HepG2 (cell line): Measurements from ENCODE around the gene ERICH6. TPM values are rescaled to one million over a fixed set of nuclear protein-coding genes. Genes with fewer than 3 reads are reported as not detected.

Experiments used
- ATAC-seq: fragments of 200-7000 bp; cut with Tn5 transposase; 3 replicates; pipeline ENCODE4 v1.9.1; 2020; ENCODE audit warnings: mild to moderate bottlenecking, moderate library complexity
- BruUV-seq: library from RNA; stranded (reverse); fragments of 400-500 nt; replicated peaks from 2 replicates; lab custom pipeline; 2021; lab: Mats Ljungman, UMichigan
- CTCF ChIA-PET: fragments of 300-600 bp; formaldehyde crosslinking; extraction: SDS; loops from one replicate; lab custom pipeline; 2021; ENCODE audit warnings: low total read pairs, inconsistent platforms, low intra/inter-chr PET ratio; lab: Yijun Ruan, JAX
- POLR2A ChIA-PET: fragments of 350-600 bp; sonication (Branson Sonifier 250); formaldehyde crosslinking; loops from one replicate; lab custom pipeline; 2020; ENCODE audit warnings: antibody characterized with exemption, inconsistent platforms; lab: Yijun Ruan, JAX
- DNase-seq: peaks from one replicate; pipeline ENCODE4 v3.0.0-alpha.2; 2015; ENCODE audit warnings: low spot score
- FAIRE-seq: peaks from 3 replicates; lab custom pipeline; 2011; peaks lifted over from hg19 to GRCh38; lab: Jason Lieb, UNC
- H2AFZ ChIP-seq: one replicate; pipeline ENCODE4 v1.6.1; 2011; ENCODE audit warnings: low read length, inconsistent platforms
- H3K27ac ChIP-seq: fragments of 300-600 bp; 3 replicates; pipeline ENCODE4 v1.8.0; 2011; ENCODE audit warnings: mixed run types, mild to moderate bottlenecking, mixed read lengths, low read length, inconsistent platforms; ENCODE audit not compliant: insufficient read depth; ENCODE audit errors: extremely low read length
- H3K27me3 ChIP-seq, 2 experiments: fragments of 200-600 bp in 1 of 2; 2 replicates in 1 of 2; 3 replicates in 1 of 2; pipeline versions ENCODE4 v1.6.0 to v1.8.0; 2011; ENCODE audit warnings: low read length in 2 of 2, mild to moderate bottlenecking in 2 of 2, moderate library complexity in 2 of 2, inconsistent platforms in 1 of 2; ENCODE audit not compliant: insufficient read depth in 2 of 2, control insufficient read depth in 1 of 2
- H3K36me3 ChIP-seq, 2 experiments: fragments of 200-600 bp in 1 of 2; replicated peaks in 1 of 2; 2 replicates in 1 of 2; 3 replicates in 1 of 2; pipeline versions ENCODE4 v1.5.1 to v1.8.0; 2011; ENCODE audit warnings: low read length in 2 of 2, inconsistent platforms in 1 of 2; ENCODE audit not compliant: insufficient read depth in 2 of 2, control insufficient read depth in 1 of 2
- H3K4me1 ChIP-seq: 2 replicates; pipeline ENCODE4 v1.5.1; 2012; ENCODE audit warnings: low read length, inconsistent platforms; ENCODE audit not compliant: insufficient read depth
- H3K4me2 ChIP-seq: 2 replicates; pipeline ENCODE4 v1.6.0; 2011; ENCODE audit warnings: low read depth, low read length, inconsistent platforms
- H3K4me3 ChIP-seq, 3 experiments: fragments of 200-600 bp in 1 of 3; sonication (generic), shearing (Covaris generic) in 1 of 3; replicated peaks in 1 of 3; 2 replicates each; pipeline ENCODE4 v1.5.1; 2011 to 2016; ENCODE audit warnings: low read length in 3 of 3, inconsistent platforms in 2 of 3, low read depth in 2 of 3, mild to moderate bottlenecking in 2 of 3, control low read depth in 1 of 3, mixed read lengths in 1 of 3; ENCODE audit not compliant: insufficient read depth in 1 of 3
- H3K79me2 ChIP-seq: one replicate; pipeline ENCODE4 v1.6.1; 2011; ENCODE audit warnings: low read length, inconsistent platforms; ENCODE audit not compliant: insufficient read depth
- H3K9ac ChIP-seq: 2 replicates; pipeline ENCODE4 v1.6.0; 2011; ENCODE audit warnings: mild to moderate bottlenecking, low read depth, low read length, inconsistent platforms; ENCODE audit not compliant: insufficient read depth
- H3K9me3 ChIP-seq: 2 replicates; pipeline ENCODE4 v1.5.1; 2012; ENCODE audit warnings: mild to moderate bottlenecking, low read length
- H4K20me1 ChIP-seq: 2 replicates; pipeline ENCODE4 v1.6.0; 2011; ENCODE audit warnings: inconsistent platforms, mild to moderate bottlenecking, low read length, moderate library complexity; ENCODE audit not compliant: insufficient read depth
- ARID4A ChIP-seq: sonication (generic); formaldehyde crosslinking; IDR thresholded peaks from 2 replicates; pipeline ENCODE4 v1.5.0; 2020; ENCODE audit warnings: mild to moderate bottlenecking, missing genetic modification reagents, borderline replicate concordance
- HNRNPL ChIP-seq: fragments of 200-400 bp; formaldehyde crosslinking; IDR thresholded peaks from 2 replicates; pipeline ENCODE4 v1.6.1; 2017; ENCODE audit warnings: mild to moderate bottlenecking, low read depth, low read length
- KDM1A ChIP-seq: IDR thresholded peaks from 2 replicates; pipeline ENCODE4 v1.6.1; 2016; ENCODE audit warnings: missing compliant biosample characterization
- RFX1 ChIP-seq: fragments of 450-650 bp; IDR thresholded peaks from 2 replicates; pipeline ENCODE4 v1.6.1; 2017
- RFXANK ChIP-seq: IDR thresholded peaks from 2 replicates; pipeline ENCODE4 v1.6.1; 2016
- SNAI1 ChIP-seq: sonication (generic); formaldehyde crosslinking; IDR thresholded peaks from 2 replicates; pipeline ENCODE4 v1.5.0; 2020; ENCODE audit warnings: mild to moderate bottlenecking, missing genetic modification reagents, borderline replicate concordance
- SYNCRIP ChIP-seq: fragments of 200-400 bp; formaldehyde crosslinking; IDR thresholded peaks from 2 replicates; pipeline ENCODE4 v1.6.1; 2018; ENCODE audit warnings: mild to moderate bottlenecking, low read depth, low read length; ENCODE audit not compliant: insufficient read depth
- ZNF12 ChIP-seq: sonication (generic); formaldehyde crosslinking; IDR thresholded peaks from 2 replicates; pipeline ENCODE4 v1.5.0; 2020; ENCODE audit warnings: missing genetic modification reagents
- ZNF329 ChIP-seq: sonication (generic); formaldehyde crosslinking; IDR thresholded peaks from 2 replicates; pipeline ENCODE4 v1.9.0; 2021; ENCODE audit warnings: low read depth, mild to moderate bottlenecking, missing genetic modification reagents
- ZNF383 ChIP-seq: sonication (generic); formaldehyde crosslinking; IDR thresholded peaks from 2 replicates; pipeline ENCODE4 v1.4.0; 2020; ENCODE audit warnings: missing genetic modification reagents, mild to moderate bottlenecking, borderline replicate concordance
- ZNF761 ChIP-seq: sonication (generic); formaldehyde crosslinking; conservative IDR thresholded peaks from 2 replicates; pipeline ENCODE4 v1.4.0; 2020; ENCODE audit warnings: mild to moderate bottlenecking, missing genetic modification reagents
- ZNF792 ChIP-seq: IDR thresholded peaks from 2 replicates; pipeline ENCODE4 v1.6.1; 2016
- WGBS: methylation state at CpG from one replicate; pipeline ENCODE4 v1.1.6; 2017; ENCODE audit warnings: low lambda C conversion rate; 5-methylcytosine and 5-hydroxymethylcytosine counted together
- in situ Hi-C: cut with HindIII; loops from 2 replicates; pipeline ENCODE4 v1.10.0; 2017; ENCODE audit warnings: low pct_unique_long_range_greater_than_20kb; ENCODE audit not compliant: extremely low pct_ligation_motif_present
- intact Hi-C: fragments of 100-400 bp; cut with micrococcal nuclease; formaldehyde crosslinking; loops from one replicate; pipeline ENCODE4 v1.10.0; 2022; ENCODE audit not compliant: unreplicated experiment
- polyA plus RNA-seq, 8 experiments: library from polyadenylated mRNA; depleted of rRNA in 3 of 8; stranded (reverse) in 7 of 8; unstranded in 1 of 8; fragments of >200 nt; fragmentation: Illumina TruSeq in 4 of 8; extraction: Trizol in 4 of 8; gene quantifications; 2 replicates each; pipeline versions ENCODE4 v1.2.1 to v1.2.3, GENCODE V29; 2011 to 2016; ENCODE audit warnings: low read depth in 4 of 8, missing spikeins in 1 of 8, mixed read lengths in 1 of 8; ENCODE audit not compliant: insufficient read depth in 1 of 8
- total RNA-seq, 5 experiments: library from RNA; depleted of rRNA; stranded (reverse); fragments of >200 nt; fragmentation: Illumina TruSeq; extraction: Trizol; gene quantifications; 2 replicates each; pipeline ENCODE4 v1.2.3, GENCODE V29; 2016; ENCODE audit warnings: low read depth in 1 of 5

Gene ERICH6
- total and polyA plus RNA-seq, 2 of the 13 experiments (the other 11 are each of a cell fraction or from before 2014, with no cell fraction given), result 0.03 TPM; not detected in 1

GRCh38 chr3:150609988-150610387 is 93.7 kb downstream of the ERICH6 start:
- intact Hi-C loops, result loop anchor here (2.0 kb wide), 1 partner anchor 13 kb away; no protein-coding TSS in a partner anchor
- no peak for TF ChIP-seq KDM1A (CRISPR knock-in tag)
- no peak for TF ChIP-seq HNRNPL
- TF ChIP-seq SYNCRIP, result no peak
- no peak for TF ChIP-seq ZNF761
- no peak for TF ChIP-seq SNAI1 (CRISPR knock-in tag)
- no peak for TF ChIP-seq ZNF792 (CRISPR knock-in tag)
- no peak for TF ChIP-seq ZNF329 (CRISPR knock-in tag)
- TF ChIP-seq ZNF383 (CRISPR knock-in tag), result no peak
- no peak for TF ChIP-seq RFXANK
- no peak for TF ChIP-seq ZNF12 (CRISPR knock-in tag)
- TF ChIP-seq RFX1, result no peak
- no peak for TF ChIP-seq ARID4A (CRISPR knock-in tag)
- TF ChIP-seq, all 625 proteins: peak for 0
- Histone ChIP-seq H3K27me3 (no peaks in the 10 kb centered on the region), H3K27ac (no peak overlapping the region), H3K4me2 (no peak overlapping the region), H3K9me3 (no peaks in the 10 kb centered on the region), H3K9ac (no peak overlapping the region), H3K4me1 (peaks cover 37% of the 10 kb centered on the region), H4K20me1 (peaks cover 11% of the 10 kb centered on the region), H3K79me2 (peaks cover 86% of the 10 kb centered on the region), H2AFZ (no peak overlapping the region), H3K4me3 (no peak overlapping the region), H3K36me3 (peaks cover 0 to 15% of the 10 kb centered on the region in 2 experiments; a peak in 3 of 5 replicates)
- FAIRE-seq (no peak), ATAC-seq (no peak), DNase-seq (no peak)
- ChIA-PET POLR2A (no interaction called here), CTCF (interaction anchor here (0.6 kb wide), 1 partner anchor 210 kb away, joined by 3 read pairs; no protein-coding TSS in a partner anchor)
- BruUV-seq, result no TSS peak
- in situ Hi-C loops, result no loop called here
- 0% methylated on average over 1 of the region's 1 CpG for WGBS

Other genes with a start within 250 kb of the ERICH6 start
- gene SERP1, start 157.4 kb downstream of the ERICH6 start, total RNA-seq (2016; rRNA removed; fragmentation: Illumina TruSeq; extraction: Trizol), result 95.0 and 108 TPM in 2 replicates
- gene SERP1, start 157.4 kb downstream of the ERICH6 start, polyA plus RNA-seq (2011; rRNA removed), result 51.5 and 61.2 TPM in 2 replicates
- gene EIF2A, start 157.1 kb downstream of the ERICH6 start, total RNA-seq (2016; rRNA removed; fragmentation: Illumina TruSeq; extraction: Trizol), result 124 and 181 TPM in 2 replicates
- gene EIF2A, start 157.1 kb downstream of the ERICH6 start, polyA plus RNA-seq (2011; rRNA removed), result 90.5 and 139 TPM in 2 replicates
- 106 and 122 TPM in 2 replicates for gene SELENOT, start 100.6 kb downstream of the ERICH6 start, total RNA-seq (2016; rRNA removed; fragmentation: Illumina TruSeq; extraction: Trizol)
- 234 and 273 TPM in 2 replicates for gene SELENOT, start 100.6 kb downstream of the ERICH6 start, polyA plus RNA-seq (2011; rRNA removed)
- gene SIAH2, start 59.2 kb upstream of the ERICH6 start, total RNA-seq (2016; rRNA removed; fragmentation: Illumina TruSeq; extraction: Trizol), result 71.8 and 79.5 TPM in 2 replicates
- 117 and 140 TPM in 2 replicates for gene SIAH2, start 59.2 kb upstream of the ERICH6 start, polyA plus RNA-seq (2011; rRNA removed)
- not detected in 2 replicates for gene MINDY4B, start 201.5 kb upstream of the ERICH6 start, total RNA-seq (2016; rRNA removed; fragmentation: Illumina TruSeq; extraction: Trizol)
- not detected in 2 replicates for gene MINDY4B, start 201.5 kb upstream of the ERICH6 start, polyA plus RNA-seq (2011; rRNA removed)